Lung (tissue), 12 donors: ENCODE results near the gene ARPP21. TPM values are rescaled to one million over a fixed set of nuclear protein-coding genes. Genes with fewer than 3 reads are reported as not detected.

Source experiments
- ATAC-seq: fragments of 200-7000 bp; cut with Tn5 transposase; one replicate; pipeline ENCODE4 v1.9.1; 2020; ENCODE audit warnings: moderate number of reproducible peaks; ENCODE audit not compliant: insufficient read depth, low FRiP score
- DNase-seq, 3 donors: peaks; one replicate each; pipeline ENCODE4 v3.0.0-alpha.2; 2013 to 2017
- H3K27ac ChIP-seq, 2 donors: one replicate each; pipeline ENCODE4 v1.5.1; 2013; ENCODE audit warnings: mild to moderate bottlenecking in 2 of 2, moderate library complexity in 2 of 2, control low read depth in 1 of 2, inconsistent platforms in 1 of 2, low read depth in 1 of 2, low read length in 1 of 2
- H3K27me3 ChIP-seq, 3 donors: one replicate each; pipeline ENCODE4 v1.5.1; 2013; ENCODE audit warnings: low read length in 2 of 3; ENCODE audit not compliant: control insufficient read depth in 3 of 3, insufficient read depth in 3 of 3
- H3K36me3 ChIP-seq, 4 donors: one replicate each; pipeline ENCODE4 v1.5.1; 2013; ENCODE audit warnings: low read length in 4 of 4, mild to moderate bottlenecking in 1 of 4, moderate library complexity in 1 of 4; ENCODE audit not compliant: control insufficient read depth in 4 of 4, insufficient read depth in 4 of 4
- H3K4me1 ChIP-seq, 5 donors: one replicate each; pipeline ENCODE4 v1.5.1; 2013; ENCODE audit warnings: low read length in 5 of 5, mild to moderate bottlenecking in 2 of 5, moderate library complexity in 1 of 5; ENCODE audit not compliant: control insufficient read depth in 5 of 5, insufficient read depth in 5 of 5
- H3K4me3 ChIP-seq: one replicate; pipeline ENCODE4 v1.5.1; 2013; ENCODE audit warnings: mild to moderate bottlenecking, control low read depth, moderate library complexity
- H3K9ac ChIP-seq, 2 donors: one replicate each; pipeline ENCODE4 v1.5.1; 2013; ENCODE audit warnings: low read length in 2 of 2, control low read depth in 1 of 2; ENCODE audit not compliant: insufficient read depth in 1 of 2
- H3K9me3 ChIP-seq, 4 donors: one replicate each; pipeline ENCODE4 v1.5.1; 2013; ENCODE audit warnings: low read length in 3 of 4, mild to moderate bottlenecking in 1 of 4, moderate library complexity in 1 of 4; ENCODE audit not compliant: control insufficient read depth in 4 of 4, insufficient read depth in 3 of 4
- CTCF ChIP-seq: IDR thresholded peaks from 2 replicates; pipeline ENCODE4 v1.5.1; 2012; ENCODE audit warnings: mild to moderate bottlenecking; ENCODE audit errors: control extremely low read depth, extremely low read depth
- WGBS, 2 donors: extraction: QIAGEN DNeasy Blood & Tissue Kit; methylation state at CpG; one replicate each; pipeline ENCODE4 v1.1.7; 2013; 5-methylcytosine and 5-hydroxymethylcytosine counted together
- polyA plus RNA-seq, 2 donors: library from polyadenylated mRNA; stranded (reverse); fragments of 200-250 nt; gene quantifications; one replicate each; pipeline ENCODE4 v1.2.1, GENCODE V29; 2013
- total RNA-seq, 2 donors: library from RNA; depleted of rRNA in 1 of 2; stranded (reverse); fragments of >200 nt in 1 of 2; gene quantifications; one replicate each; pipeline ENCODE4 v1.2.1, GENCODE V29; 2014 to 2021
- donor health status: control.
- donor health status: control.
- donor health status: Bipolar disorder and iron deficiency.
- donor health status: healthy.
- donor health status: DM: yes; HTN: yes; CAD: no.

Gene ARPP21
- total and polyA plus RNA-seq, 4 donors = 0.71 TPM; not detected in 3

- no peak for TF ChIP-seq CTCF
- no peak for ATAC-seq
- peak in 2 of 3 donors; percentile 7 to 11 for DNase-seq
- Histone ChIP-seq H3K4me1 (peaks cover 0 to 17% (median 0%) of the 10 kb centered on the region in 5 donors), H3K36me3 (no peaks in the 10 kb centered on the region), H3K4me3 (no peak overlapping the region), H3K27me3 (no peaks in the 10 kb centered on the region), H3K9me3 (peaks cover 0 to 2% (median 0%) of the 10 kb centered on the region in 4 donors), H3K9ac (no peak overlapping the region), H3K27ac (no peak overlapping the region)
- WGBS, 2 donors = 71 to 89% methylated on average over 4 of the region's 4 CpGs
Measured at GRCh38 chr3:35789042-35789831, 149.9 kb downstream of the ARPP21 start.

- DNase-seq = no peak
- no peak overlapping the region for H3K4me3 ChIP-seq
- no peak for TF ChIP-seq CTCF
- H3K9me3 ChIP-seq = peaks cover 0 to 2% (median 0%) of the 10 kb centered on the region in 4 donors
- no peaks in the 10 kb centered on the region for H3K36me3 ChIP-seq
- H3K27me3 ChIP-seq = no peaks in the 10 kb centered on the region
- no peak for ATAC-seq
- no peak overlapping the region for H3K9ac ChIP-seq
- WGBS, 2 donors = 87 to 91% methylated on average over 1 of the region's 1 CpG
- no peak overlapping the region for H3K27ac ChIP-seq
- H3K4me1 ChIP-seq = peaks cover 0 to 17% (median 0%) of the 10 kb centered on the region in 5 donors
Measured at GRCh38 chr3:35790764-35791163, 151.4 kb downstream of the ARPP21 start.

- Histone ChIP-seq H3K9ac (no peak overlapping the region), H3K36me3 (no peaks in the 10 kb centered on the region), H3K4me1 (peaks cover 0 to 3% (median 0%) of the 10 kb centered on the region in 5 donors), H3K27ac (no peak overlapping the region), H3K9me3 (peaks cover 0 to 2% (median 0%) of the 10 kb centered on the region in 4 donors), H3K27me3 (no peaks in the 10 kb centered on the region), H3K4me3 (no peak overlapping the region)
- TF ChIP-seq CTCF = no peak
- ATAC-seq = no peak
- DNase-seq = no peak
- 90 to 97% methylated on average over 1 of the region's 1 CpG for WGBS, 2 donors
Measured at GRCh38 chr3:35793667-35794066, 154.3 kb downstream of the ARPP21 start.
